ENCODE data around the gene SLC29A1.
"Not testable (repeated sequence)": the region's sequence is repeated elsewhere in the genome, so short reads cannot be mapped to it uniquely, and the experiment has no call there.

Gene SLC29A1

DNA sequence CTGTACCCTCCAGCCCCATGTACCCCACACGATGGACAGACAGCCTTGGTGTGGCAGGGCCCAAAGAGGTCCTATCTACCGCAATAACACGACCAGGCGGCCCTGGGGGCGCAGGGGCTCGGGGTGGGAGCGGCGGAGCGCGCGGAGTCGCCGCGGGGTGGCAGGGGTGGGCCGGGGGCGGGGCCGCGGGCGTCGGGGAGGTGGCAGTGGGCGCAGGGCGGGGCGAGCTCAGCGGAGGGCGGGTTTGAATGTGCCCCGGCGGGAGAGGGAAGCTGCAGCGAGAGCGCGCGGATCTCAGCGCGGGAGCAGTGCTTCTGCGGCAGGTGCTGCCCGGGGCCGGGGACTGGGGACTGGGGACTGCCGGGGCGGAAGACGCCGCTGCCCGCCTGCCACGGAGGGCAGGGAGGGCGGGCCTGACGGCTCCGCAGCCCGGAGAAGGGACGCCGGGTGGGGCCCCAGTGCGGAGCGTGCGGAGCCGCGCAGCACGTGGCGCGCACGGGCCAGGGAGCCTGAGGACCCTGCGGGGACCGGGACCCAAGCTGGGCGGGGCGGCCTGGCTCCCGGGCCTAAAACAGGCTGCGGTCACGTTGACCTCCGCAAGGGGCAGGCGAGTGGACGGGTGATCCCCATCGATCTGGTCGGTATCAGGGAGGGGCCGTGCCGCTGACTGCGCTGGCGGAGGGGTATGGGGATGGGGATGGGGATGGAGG lies at the start of gene SLC29A1:
Gene SLC29A1 (plus strand): TSS at position 277 of the 710 bp plus-strand sequence. CDS start 3,719 bp downstream, outside the sequence.
- DNase-seq = peak; percentile 41 to 54

DNA sequence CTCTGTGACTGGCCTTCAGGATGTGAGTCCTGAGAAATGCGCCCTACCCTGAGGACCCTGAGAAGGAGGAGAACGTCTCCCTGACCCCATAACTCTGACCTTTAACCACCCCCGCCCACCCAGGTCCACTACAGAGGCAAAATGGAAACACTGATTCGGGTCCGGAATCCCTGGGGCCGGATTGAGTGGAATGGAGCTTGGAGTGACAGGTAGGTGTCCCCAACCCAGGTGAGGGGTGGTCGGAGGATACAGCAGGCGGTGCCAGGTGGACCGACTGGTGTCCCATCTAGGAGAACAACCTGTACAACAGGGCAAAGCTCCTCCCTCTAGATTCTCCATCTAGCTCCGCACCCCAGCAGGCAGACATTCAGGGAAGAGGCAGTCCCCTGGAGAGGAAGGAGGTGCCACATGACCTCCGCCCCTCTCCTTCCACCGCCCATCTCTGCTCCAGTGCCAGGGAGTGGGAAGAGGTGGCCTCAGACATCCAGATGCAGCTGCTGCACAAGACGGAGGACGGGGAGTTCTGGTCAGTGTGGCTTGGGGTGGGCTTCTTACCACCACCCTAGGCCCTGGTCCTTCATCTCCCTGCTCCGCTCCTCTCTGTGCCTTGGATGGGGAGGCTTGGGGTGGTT lies 47.1 kb upstream of the SLC29A1 start:
- DNase-seq = no peak

DNA sequence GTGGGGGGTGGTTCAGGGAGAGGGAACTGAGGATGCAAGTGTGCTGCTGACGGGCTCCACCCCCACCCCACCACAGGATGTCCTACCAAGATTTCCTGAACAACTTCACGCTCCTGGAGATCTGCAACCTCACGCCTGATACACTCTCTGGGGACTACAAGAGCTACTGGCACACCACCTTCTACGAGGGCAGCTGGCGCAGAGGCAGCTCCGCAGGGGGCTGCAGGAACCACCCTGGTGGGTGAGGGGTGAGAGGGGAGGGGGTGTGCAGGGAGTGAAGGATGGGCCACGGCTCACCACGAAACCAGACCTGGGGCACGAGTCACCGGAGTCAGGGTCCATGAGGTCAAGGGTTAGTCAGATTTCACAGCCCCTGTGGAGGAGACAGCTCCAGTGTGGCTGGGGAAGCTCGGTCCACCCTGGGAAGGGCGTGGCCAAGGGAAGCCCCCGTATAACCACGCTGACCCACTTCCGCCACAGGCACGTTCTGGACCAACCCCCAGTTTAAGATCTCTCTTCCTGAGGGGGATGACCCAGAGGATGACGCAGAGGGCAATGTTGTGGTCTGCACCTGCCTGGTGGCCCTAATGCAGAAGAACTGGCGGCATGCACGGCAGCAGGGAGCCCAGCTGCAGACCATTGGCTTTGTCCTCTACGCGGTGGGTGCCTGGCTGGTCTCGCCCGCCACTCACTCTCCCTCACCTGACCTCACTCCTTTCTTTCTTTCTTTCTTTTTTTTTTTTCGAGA lies 46.5 kb upstream of the SLC29A1 start:
- DNase-seq = peak in 1 of 2 donors; percentile 18

DNA sequence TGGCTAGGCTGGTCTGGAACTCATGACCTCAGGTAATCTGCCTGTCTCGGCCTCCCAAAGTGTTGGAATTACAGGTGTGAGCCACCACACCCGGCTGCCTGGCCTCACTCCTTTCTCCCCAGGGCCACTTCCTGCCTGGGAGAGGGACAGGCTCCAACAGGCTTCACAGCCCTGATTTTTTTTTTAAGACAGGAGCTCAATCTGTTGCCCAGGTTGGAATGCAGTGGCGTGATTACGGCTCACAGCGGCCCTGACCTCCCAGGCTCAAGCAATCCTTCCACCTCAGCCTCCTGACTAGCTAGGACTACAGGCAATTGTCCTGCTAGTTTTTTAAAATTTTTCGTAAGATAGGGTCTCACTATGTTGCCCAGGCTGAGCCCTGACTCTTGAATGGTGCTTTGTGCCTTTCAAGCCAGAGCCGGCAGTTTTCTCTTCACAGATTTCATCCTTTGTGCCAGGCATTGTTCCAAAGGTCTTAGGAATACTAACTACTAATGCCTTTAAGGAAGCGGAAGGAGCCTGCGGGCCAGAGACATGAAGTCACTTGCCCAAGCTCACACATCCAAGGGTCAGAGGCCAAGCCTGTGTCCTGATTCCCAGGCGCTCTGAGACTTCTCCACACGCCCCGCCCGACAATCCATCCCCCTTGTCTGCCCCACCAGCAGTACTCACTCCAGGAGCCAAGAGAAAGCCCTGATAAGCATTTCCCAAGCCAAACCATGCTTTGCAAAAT lies 45.5 kb upstream of the SLC29A1 start:
- DNase-seq = no peak

DNA sequence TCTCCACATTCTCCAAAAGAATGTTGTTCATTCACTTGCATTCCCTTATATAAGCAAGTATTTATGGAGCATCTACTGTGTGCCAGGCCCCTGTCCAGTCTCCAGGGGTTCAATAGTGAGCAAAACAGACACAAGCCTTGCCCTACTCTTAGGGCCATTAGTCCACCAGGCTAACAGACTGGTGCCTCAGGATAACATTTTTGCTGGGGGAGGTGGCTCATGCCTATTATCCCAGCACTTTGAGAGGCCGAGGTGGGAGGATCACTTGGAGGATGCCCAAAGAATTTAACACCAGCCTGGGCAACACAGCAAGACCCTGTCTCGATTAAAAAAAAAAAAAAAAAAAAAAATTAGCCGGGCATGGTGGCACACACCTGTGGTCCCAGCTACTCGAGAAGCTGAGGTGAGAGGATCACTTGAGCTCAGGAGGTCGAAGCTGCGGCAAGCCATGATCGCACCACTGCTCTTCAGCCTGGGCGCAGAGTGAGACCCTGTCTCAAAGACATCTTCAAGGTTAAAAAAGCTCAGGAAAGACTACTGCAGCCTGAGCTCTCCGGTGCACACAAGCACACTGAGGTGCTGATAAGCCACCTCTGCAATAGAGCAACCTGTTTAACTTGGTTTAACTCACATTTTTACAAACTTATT lies 44.8 kb upstream of the SLC29A1 start:
- DNase-seq = no peak

DNA sequence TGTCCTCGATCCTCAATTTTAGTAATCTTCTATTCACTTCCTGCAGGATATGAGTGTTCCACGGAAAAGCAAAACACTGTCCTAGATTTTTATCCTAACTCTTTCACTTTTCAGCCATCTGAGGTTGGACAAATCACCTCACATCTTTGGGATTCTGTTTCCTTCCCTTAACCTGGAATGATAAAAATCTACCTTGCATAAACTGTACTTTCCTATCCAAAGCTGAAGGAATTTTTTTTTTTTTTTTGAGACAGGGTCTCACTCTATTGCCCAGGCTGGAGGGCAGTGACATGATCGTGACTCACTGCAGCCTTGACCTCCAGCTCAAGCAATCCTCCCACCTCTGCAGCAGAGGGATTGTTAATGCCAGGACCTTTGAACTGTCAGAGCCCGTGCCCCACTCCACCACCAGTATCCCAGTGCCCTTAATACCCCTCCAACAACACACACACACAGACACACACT lies 44.3 kb upstream of the SLC29A1 start:
- no peak for DNase-seq

DNA sequence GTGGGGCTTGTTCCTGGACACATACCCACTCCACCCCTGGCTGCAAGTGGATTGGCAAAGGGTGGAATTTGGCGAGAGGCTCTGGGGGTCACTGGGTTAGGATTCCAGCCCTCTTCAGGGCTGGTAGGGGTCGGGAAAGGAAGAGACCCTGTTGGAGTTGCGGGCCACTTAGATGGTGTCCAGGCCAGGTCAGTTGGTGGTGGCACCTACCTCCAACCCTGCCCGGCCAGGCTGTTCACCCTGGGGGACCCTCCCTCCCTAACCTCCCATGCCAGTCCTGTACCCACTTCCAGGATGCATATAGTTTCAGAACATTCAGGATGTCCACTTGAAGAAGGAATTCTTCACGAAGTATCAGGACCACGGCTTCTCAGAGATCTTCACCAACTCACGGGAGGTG lies 43.7 kb upstream of the SLC29A1 start:
- no peak for DNase-seq

DNA sequence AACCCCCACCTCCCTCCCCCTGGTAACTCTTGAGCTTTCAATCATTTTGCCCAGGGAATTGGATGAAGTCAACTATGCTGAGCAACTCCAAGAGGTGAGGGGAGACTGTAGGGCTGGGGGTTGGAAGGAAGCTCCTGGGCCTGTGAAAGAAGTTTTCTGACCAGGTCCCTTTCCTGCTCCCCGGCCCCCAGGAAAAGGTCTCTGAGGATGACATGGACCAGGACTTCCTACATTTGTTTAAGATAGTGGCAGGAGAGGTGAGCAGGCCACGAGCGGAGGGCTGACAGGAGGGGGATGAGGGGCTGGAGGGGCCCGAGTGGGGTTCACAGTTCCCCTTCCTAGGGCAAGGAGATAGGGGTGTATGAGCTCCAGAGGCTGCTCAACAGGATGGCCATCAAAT lies 43.0 kb upstream of the SLC29A1 start:
- no peak for DNase-seq

DNA sequence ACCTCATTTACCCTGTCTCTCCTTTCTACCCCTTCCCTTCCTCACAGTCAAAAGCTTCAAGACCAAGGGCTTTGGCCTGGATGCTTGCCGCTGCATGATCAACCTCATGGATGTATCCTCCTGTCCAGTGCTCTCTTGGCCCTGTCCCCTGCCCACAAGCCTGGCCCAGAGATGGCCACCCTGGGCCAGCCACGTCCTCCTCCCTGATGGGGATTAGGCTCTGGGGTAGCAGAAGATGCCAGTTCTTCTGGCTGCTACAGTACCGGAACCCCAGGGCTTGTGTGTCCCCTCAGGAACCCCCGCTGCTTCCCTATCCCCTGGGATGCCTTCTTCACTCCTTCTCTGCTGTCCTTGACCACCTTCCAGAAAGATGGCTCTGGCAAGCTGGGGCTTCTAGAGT lies 42.5 kb upstream of the SLC29A1 start:
- DNase-seq = no peak

DNA sequence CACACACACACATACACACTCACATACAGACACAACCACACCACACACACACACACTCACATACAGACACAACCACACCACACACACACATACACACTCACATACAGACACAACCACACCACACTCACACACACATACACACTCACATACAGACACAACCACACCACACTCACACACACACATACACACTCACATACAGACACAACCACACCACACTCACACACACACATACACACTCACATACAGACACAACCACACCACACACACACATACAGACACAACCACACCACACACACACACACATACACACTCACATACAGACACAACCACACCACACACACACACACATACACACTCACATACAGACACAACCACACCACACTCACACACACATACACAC lies 41.6 kb upstream of the SLC29A1 start:
- not testable (repeated sequence) for DNase-seq

DNA sequence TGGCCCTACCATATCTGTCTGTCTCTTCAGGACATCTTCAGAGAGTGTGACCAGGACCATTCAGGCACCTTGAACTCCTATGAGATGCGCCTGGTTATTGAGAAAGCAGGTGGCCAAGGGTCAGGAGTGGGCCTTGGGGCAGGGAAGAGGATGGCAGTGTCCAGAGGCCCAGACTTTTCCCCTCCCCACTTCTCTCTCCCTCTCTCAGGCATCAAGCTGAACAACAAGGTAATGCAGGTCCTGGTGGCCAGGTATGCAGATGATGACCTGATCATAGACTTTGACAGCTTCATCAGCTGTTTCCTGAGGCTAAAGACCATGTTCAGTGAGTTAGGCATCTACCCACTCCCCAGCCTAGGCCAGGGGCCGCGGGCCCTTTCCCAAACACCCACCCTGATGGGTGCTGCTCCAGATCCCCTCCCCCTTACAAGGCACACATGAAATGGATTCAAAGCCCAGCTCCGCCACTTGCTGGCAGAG lies 40.4 kb upstream of the SLC29A1 start:
- no peak for DNase-seq

DNA sequence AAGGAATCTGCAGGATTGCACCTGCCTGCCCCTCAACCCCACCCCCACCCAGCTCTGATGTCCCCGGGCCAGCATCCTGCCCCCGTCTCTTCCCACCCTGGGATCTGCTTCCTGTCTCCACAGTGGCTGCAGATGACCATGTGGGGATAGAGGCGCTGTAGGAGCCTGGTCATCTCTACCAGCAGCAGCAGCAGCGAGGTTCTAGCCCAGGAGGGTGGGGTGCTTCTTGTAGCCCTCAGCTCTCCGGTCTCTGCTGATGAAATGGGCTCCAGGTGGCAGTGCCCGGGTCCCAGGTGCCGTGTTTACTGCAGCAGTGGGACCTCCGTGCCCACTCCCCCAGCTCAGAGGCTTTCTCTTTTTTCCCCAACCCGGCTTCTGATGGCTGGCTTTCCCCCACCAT lies 39.6 kb upstream of the SLC29A1 start:
- DNase-seq = no peak

DNA sequence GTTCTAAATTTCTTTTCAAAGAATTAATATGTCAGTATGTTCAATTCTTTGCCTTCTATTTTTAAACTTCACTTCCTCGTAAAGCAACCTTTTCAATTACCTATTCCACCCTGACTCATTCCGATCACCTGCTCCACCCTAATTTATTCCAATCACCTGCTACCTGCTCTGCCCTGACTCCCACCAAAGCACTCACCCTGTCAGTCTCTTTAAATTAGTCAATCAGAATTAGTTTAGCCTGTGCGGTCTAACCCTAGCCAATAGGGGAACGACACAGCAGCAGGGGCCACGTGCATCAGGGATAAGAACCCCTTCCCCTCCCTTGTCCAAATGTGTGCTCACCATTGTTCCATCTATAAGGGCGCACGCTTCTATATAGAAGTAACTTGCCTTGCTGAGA lies 38.0 kb upstream of the SLC29A1 start:
- DNase-seq = not testable (repeated sequence)

DNA sequence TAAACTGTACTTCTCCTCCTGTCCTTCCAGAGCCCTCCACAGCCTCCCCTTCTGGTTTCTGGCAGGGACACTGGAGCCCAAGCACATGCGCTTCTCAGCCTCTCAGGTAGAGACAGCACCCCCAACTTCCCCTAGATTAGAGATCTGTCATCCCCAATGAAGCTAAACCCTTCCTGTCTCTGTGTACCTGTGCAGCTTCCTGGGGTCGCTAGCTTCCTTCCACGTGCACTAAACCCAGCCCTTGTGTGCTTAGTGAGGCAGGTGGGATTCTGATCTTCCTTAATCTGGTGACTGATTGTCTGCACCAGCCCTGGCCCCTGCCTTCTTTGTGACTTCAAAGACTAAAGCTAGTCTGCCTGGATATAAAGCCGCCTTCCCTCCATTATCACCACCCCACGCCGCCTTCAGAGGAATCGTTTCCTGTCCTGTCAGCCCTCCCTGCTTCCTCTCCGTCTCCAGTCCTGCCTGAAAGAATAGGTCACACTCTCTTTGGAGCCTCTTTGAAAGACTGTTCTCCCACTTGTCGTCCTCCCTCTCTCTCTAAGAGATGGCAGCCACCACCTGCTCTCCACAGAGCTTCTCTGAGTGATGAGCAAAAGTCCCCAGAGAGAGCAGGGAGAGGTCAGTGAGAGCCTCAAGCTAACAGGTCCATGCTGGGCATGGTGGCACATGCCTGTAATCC lies 37.3 kb upstream of the SLC29A1 start:
- no peak for DNase-seq

DNA sequence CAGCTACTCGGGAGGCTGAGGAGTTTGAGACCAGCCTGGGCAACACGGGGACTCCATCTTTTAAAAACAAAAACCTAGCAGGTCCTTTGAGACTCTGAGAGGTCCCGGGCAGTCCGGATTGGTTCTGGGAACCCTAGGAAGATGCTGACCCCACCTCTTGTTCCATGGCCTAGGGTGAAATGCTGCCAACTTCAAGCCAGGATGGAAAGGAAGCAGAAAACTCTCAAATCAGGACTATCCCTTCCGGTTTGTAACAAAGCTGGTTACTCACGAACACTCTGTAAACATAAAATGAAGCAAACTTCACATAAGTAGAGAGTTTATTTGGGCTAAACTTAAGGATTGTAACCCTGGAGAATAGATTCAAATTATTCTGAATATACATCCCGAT lies 36.8 kb upstream of the SLC29A1 start:
- no peak for DNase-seq

DNA sequence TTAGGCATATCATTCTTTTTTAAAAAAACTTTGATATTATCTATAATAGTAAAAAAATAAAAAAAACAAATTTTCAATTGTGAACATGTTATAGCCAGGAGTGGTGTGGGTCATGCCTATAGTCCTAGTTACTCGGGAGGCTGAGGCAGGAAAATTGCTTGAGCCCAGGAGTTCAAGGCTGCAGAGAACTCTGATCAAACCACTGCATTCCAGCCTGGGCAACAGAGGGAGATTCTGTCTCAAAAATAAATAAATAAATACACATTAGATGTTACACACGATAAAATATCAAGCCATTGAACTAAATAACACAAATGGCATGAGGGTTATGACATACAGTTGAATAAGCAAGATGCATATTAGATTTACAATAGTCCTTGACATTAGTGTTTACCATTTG lies 34.6 kb upstream of the SLC29A1 start:
- DNase-seq = no peak

DNA sequence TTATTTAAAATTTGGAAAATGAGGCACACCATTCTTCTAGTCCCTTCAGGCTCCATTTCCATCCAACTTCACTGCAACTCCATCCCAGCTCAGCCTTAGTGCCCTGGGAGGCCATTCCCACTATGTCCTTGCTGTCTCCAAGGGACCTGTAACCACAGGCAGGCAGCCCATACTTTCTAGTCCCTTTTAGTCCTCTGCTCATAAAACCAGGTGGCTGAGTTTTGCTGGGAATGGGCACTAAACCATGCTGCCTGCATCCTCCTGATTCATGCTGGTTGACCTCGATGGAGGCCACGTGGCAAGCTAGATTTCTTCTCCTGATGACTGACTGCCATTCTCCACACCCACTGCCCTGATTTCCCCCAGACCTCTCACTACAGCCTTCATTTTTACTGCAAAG lies 34.1 kb upstream of the SLC29A1 start:
- no peak for DNase-seq

DNA sequence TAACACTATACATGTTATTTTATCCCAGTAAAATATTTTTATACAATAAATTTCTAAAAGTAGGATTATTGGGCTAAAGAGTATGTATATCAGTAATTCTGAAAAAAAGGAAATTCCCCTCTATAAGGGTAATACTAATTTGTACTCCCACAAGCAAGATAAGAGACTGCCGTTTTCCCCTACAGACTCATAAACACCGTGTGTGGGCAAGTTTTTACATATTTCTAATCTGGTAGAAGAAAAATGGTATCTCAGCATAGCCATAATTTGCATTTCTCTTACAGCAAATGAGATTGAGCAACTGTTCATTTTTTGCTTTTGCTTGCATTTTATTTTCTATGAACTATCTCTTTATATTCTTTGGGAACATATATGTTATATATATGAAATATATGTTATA lies 32.7 kb upstream of the SLC29A1 start:
- no peak for DNase-seq

DNA sequence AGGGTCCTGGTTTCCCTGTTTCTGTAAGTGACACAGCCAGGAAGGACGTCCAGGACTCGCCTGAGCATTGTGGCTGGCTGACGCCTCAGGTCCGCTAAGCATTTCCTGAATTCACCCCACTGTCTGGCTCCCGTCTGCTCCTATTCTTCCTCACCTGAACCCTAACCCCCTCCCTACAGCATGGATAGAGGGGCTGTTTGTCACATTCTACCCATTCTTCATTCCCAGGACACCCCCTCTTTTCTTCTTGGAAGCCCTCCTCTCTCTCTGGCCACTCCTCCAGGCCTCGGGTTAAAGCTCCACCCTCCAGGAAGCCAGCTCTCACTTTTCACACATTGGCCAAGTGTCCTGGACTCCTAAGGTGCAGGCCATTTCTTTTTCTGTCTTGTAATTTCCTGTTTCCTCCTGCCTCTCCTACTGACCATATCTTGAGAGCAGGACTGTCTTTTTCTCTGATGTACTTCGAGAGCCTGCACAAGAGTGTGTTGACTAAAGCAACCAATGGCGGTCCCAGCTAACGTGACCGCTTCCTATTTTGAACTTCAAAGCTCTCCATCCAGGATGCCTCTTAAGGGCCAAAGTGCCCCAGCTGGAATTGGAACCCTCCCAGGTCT lies 30.9 kb upstream of the SLC29A1 start:
- DNase-seq = no peak

DNA sequence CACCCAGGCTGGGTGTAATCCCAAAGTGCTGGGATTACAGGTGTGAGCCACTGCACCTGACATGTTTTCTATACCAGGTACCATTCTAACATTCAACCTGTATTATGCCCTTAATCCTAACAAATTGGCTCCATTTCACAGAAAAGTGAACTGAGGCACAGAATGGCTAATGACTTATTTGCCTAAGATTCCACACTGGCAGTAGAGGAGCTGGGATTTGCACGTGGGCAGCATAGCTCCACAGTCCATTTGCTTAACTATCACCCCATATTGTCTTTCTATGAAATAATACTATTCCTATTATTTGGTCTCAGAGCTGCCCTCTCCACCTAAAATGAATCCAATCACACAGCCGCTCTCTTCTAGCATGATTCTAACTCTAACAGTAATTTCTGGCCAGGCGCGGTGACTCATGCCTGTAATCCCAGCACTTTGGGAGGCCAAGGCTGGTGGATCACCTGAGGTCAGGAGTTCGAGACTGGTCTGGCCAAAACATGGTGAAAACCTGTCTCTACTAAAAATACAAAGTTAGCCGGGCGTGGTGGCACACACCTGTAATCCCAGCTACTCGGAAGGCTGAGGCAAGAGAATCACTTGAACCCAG lies 30.0 kb upstream of the SLC29A1 start:
- no peak for DNase-seq

DNA sequence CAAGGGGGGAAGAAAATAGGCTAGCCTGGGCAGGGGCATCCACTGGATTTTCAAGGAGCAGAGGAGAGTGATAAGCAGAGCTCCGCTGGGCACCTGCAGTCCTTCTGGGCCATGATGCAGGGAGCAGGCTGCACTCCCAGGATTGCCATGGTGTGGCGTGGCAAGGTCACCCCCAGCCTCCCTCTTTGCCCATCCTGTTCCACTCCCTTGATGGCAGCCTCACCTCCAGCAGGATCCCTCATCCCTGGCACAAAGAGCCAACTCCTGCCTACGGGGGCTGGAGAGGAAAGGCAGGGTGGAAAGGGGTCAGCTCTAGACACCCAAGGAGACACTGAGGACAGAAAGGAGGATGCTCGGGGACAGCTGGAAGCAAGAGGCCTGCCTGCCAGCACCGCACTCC lies 29.1 kb upstream of the SLC29A1 start:
- DNase-seq = no peak

All from bone marrow (tissue), 2 donors.